GM21576 (cell line): ENCODE results near the gene TBC1D4.

Experiments used
- ATAC-seq: cut with Tn5 transposase; IDR thresholded peaks from one replicate; pipeline ENCODE4 v1.9.1; 2021; ENCODE audit warnings: mild to moderate bottlenecking, moderate library complexity; ENCODE audit not compliant: unreplicated experiment

TBC1D4 gene

GRCh38 chr13:75418186-75418843 lies 63.7 kb downstream of the TBC1D4 start:
- ATAC-seq = no peak

- no peak for ATAC-seq
These were observed 64.3 kb downstream of the TBC1D4 start for GRCh38 chr13:75417656-75418055.

DNA sequence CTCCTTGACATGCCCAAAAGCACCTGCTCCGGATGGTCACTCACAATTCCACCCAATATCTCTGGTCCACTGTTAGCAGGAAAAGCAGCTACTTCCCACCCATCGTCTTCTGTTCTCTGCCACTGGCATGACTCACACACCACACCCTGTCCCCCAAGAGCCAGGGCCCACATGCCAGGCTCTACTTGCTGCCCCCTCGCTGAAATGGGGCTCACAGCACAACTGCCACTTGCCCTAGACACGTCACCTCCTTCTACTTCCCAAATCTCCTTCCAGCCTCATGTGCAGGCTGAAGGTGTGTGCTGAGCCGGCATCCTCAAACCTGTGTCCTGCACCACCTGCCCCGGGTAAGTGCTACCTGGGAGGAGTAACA lies 65.0 kb downstream of the TBC1D4 start:
- ATAC-seq = peak; percentile 22

- ATAC-seq = peak; percentile 67
These were observed 65.5 kb downstream of the TBC1D4 start for GRCh38 chr13:75416327-75417011.

GRCh38 chr13:75415694-75416093 lies 66.3 kb downstream of the TBC1D4 start:
- no peak for ATAC-seq

GRCh38 chr13:75415171-75415570 lies 66.8 kb downstream of the TBC1D4 start:
- ATAC-seq = no peak

GRCh38 chr13:75414036-75414827 lies 67.7 kb downstream of the TBC1D4 start:
- no peak for ATAC-seq

DNA sequence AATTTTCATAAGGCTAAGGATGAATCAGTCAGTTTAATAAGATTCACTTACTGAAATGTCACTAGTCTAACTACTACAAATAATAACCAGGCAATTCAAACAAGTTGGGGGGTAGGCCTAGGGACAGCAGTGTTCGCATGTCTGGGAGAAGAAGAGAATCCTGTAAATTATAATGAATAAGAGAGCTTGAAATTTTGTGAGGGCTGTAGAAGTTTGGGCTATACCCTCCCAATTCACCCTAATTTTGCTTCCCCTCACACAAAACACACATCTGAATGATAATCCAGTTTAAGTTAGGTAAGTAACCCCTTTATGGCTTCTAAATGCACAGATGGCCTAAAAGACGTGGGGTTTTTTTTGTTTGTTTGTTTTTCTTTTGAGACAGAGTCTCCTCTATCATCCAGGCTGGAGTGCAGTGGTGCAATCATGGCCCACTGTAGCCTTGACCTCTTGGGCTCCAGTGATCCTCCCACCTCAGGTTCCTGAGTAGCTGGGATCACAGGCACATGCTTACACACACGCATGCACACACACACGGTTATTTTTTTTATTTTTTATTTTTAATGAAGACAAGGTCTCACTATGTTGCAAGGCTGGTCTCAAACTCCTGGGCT lies 69.9 kb downstream of the TBC1D4 start:
- ATAC-seq = no peak

GRCh38 chr13:75410207-75410606 lies 71.8 kb downstream of the TBC1D4 start:
- no peak for ATAC-seq

- no peak for ATAC-seq
These were observed 74.0 kb downstream of the TBC1D4 start for GRCh38 chr13:75407998-75408397.

DNA sequence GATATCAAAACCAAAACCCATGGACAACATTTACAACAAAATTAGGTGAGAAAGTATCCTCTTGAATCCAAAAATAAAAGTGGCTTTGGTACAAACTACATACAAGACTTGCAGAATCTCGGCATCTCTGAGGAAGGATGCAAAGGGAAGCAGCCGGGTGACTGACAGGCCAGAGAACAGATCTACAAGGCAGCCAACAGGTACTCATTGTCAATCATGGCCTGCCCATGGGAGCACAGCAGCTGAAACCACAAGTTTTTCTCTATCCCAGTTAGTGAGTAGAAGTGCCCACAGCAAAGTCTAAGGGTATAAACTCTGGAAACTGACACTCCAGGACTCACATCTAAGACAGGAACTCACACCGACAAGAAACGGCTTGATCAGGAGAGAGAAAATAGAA lies 74.5 kb downstream of the TBC1D4 start:
- ATAC-seq = no peak

- no peak for ATAC-seq
These were observed 75.8 kb downstream of the TBC1D4 start for GRCh38 chr13:75405976-75406703.

GRCh38 chr13:75404726-75405125 lies 77.2 kb downstream of the TBC1D4 start:
- no peak for ATAC-seq

GRCh38 chr13:75402787-75403186 lies 79.2 kb downstream of the TBC1D4 start:
- ATAC-seq = peak; percentile 46

DNA sequence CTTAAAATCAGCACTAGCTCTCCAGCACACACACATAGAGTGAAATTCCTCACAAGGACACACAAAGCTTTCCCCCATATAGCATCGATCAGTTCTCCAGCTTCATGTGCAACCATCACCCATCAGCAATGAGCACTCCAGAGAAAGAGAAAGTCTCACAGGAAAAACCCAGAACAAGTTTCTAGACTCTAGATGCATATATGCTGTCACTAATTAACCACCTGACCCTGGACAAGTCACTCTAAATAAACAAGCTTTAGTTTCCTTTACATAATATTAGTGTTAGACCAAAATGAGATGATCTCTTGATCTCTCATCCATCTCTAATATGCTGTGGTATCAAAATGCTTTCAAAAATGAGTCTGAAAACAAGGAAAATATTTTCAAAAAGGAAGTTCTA lies 81.2 kb downstream of the TBC1D4 start:
- ATAC-seq = peak; percentile 45

- no peak for ATAC-seq
These were observed 82.1 kb downstream of the TBC1D4 start for GRCh38 chr13:75399879-75400217.

DNA sequence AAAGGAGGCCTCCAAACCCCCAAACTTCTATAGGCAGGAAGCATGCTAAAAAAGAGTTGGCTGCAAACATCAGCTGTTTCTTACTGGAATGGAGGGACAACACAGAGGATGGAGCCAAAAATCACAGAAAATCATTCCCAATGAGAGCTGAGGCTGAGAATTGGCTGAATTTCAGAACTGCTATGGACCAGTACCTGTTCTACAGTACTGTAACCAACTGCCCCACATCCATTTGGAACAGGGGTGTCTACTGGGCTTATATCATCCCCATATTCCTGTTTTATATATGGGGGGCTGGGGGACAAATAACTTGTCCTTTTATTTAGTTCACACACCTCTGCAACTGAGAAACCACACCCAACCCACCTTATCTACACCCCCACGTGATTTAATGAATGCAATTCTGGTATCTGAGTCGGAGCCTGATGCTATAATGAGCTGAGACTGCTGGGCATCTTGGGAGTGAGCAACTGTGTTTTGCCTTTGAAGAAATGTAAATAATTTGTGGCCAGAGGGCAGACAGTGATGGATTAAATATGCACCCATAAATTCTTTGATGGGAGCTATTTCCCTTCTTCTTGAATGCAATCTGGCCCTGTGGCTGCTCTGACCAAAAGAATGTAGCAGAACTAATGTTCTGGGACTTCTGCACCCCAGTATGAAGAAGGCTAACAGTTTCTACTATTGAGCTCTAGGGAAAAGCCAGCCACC lies 82.6 kb downstream of the TBC1D4 start:
- ATAC-seq = no peak

DNA sequence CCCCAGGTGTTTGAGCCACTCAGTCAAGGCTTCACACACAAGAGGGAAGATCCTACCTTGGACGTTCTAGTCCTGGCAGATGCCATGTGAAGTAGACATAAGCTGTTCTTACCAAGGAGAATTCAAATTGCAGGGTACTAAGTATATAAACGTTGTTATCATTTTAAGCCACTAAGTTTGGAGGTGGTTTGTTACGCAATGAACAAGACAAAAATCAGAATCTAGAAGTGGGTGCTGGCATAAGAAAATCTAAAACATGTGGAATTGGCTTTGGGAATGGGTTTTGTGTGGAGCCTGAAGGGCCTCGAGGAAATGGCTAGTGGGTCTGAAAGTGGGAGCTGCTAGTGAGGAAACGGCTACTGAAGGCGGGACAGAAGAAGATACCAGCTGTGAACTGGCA lies 83.9 kb downstream of the TBC1D4 start:
- ATAC-seq = no peak

DNA sequence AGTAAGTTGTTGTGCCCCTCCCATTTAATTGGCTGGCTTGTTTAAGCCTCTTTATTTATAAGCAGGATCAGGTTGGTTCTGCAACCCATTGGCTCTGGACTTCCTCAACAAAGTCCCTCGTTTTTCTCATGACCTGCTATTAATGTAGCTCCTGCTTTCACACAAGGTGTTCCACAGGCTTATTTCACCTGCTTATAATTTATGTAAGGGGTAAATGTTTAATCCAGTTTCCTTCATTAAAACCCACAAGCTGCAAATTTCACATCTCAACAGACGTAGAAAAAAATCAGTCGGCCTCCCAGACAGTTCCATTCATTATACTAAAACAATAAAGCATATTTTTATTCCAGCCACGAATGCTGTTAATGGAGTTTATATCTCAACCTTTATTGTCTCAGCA lies 86.1 kb downstream of the TBC1D4 start:
- no peak for ATAC-seq

- ATAC-seq = peak; percentile 48
These were observed 86.9 kb downstream of the TBC1D4 start for GRCh38 chr13:75395066-75395465.
